HEK293T (cell line): ENCODE results near the gene HDAC9.

Experiments
- CTCF ChIA-PET: fragments of 350-600 bp; formaldehyde crosslinking; extraction: SDS; loops from one replicate; lab custom pipeline; 2021; ENCODE audit warnings: antibody characterized with exemption, inconsistent platforms; lab: Yijun Ruan, JAX
- POLR2A ChIA-PET: fragments of 350-600 bp; formaldehyde crosslinking; extraction: SDS; loops from one replicate; lab custom pipeline; 2020; ENCODE audit warnings: antibody characterized with exemption, inconsistent platforms; lab: Yijun Ruan, JAX
- DNase-seq: peaks from one replicate; pipeline ENCODE4 v3.0.0; 2012; ENCODE audit warnings: mixed read lengths; ENCODE audit errors: extremely low spot score
- ARNT ChIP-seq: fragments of 450-650 bp; IDR thresholded peaks from 2 replicates; pipeline ENCODE4 v1.6.1; 2017; ENCODE audit warnings: mild to moderate bottlenecking
- BHLHE40 ChIP-seq: fragments of 450-650 bp; IDR thresholded peaks from 2 replicates; pipeline ENCODE4 v1.6.1; 2016; ENCODE audit warnings: mild to moderate bottlenecking, moderate library complexity, borderline replicate concordance
- CTBP1 ChIP-seq: fragments of 450-650 bp; IDR thresholded peaks from 2 replicates; pipeline ENCODE4 v1.6.1; 2016; ENCODE audit warnings: borderline replicate concordance
- ELF4 ChIP-seq: fragments of 450-650 bp; IDR thresholded peaks from 2 replicates; pipeline ENCODE4 v1.6.1; 2017; ENCODE audit warnings: antibody characterized with exemption
- FOXA1 ChIP-seq: fragments of 450-650 bp; IDR thresholded peaks from 2 replicates; pipeline ENCODE4 v1.6.1; 2016; ENCODE audit warnings: mild to moderate bottlenecking
- FOXK2 ChIP-seq: fragments of 450-650 bp; IDR thresholded peaks from 2 replicates; pipeline ENCODE4 v1.6.1; 2016; ENCODE audit warnings: mild to moderate bottlenecking
- FOXM1 ChIP-seq: fragments of 450-650 bp; IDR thresholded peaks from 2 replicates; pipeline ENCODE4 v1.6.1; 2017; ENCODE audit warnings: mild to moderate bottlenecking, borderline replicate concordance
- HDGF ChIP-seq: fragments of 450-650 bp; IDR thresholded peaks from 2 replicates; pipeline ENCODE4 v1.6.1; 2017; ENCODE audit warnings: antibody characterized with exemption, borderline replicate concordance
- L3MBTL2 ChIP-seq: fragments of 450-650 bp; conservative IDR thresholded peaks from 2 replicates; pipeline ENCODE4 v1.6.1; 2016; ENCODE audit warnings: mild to moderate bottlenecking
- LEF1 ChIP-seq: fragments of 450-650 bp; IDR thresholded peaks from 2 replicates; pipeline ENCODE4 v1.6.1; 2017; ENCODE audit warnings: mild to moderate bottlenecking, borderline replicate concordance
- NFRKB ChIP-seq: fragments of 450-650 bp; IDR thresholded peaks from 2 replicates; pipeline ENCODE4 v1.6.1; 2016; ENCODE audit warnings: mild to moderate bottlenecking, moderate library complexity
- PKNOX1 ChIP-seq: fragments of 450-650 bp; IDR thresholded peaks from 2 replicates; pipeline ENCODE4 v1.6.1; 2016
- SP1 ChIP-seq: fragments of 450-650 bp; IDR thresholded peaks from 2 replicates; pipeline ENCODE4 v1.6.1; 2017
- SUZ12 ChIP-seq: fragments of 450-650 bp; IDR thresholded peaks from 2 replicates; pipeline ENCODE4 v1.6.1; 2016; ENCODE audit warnings: mild to moderate bottlenecking
- TARDBP ChIP-seq: fragments of 450-650 bp; IDR thresholded peaks from 2 replicates; pipeline ENCODE4 v1.6.1; 2016
- ZNF384 ChIP-seq: fragments of 450-650 bp; IDR thresholded peaks from 2 replicates; pipeline ENCODE4 v1.6.1; 2016

Gene HDAC9

GRCh38 chr7:18614841-18615240 is 119.3 kb downstream of the HDAC9 start:
- ChIA-PET POLR2A (no interaction called here), CTCF (no interaction called here)
- no peak for TF ChIP-seq FOXM1
- no peak for TF ChIP-seq FOXA1
- no peak for TF ChIP-seq SP1
- no peak for TF ChIP-seq ARNT
- TF ChIP-seq PKNOX1, result no peak
- TF ChIP-seq ELF4, result no peak
- TF ChIP-seq BHLHE40, result no peak
- TF ChIP-seq FOXK2, result no peak
- TF ChIP-seq HDGF, result no peak
- TF ChIP-seq NFRKB, result no peak
- no peak for TF ChIP-seq L3MBTL2
- TF ChIP-seq TARDBP, result no peak
- no peak for TF ChIP-seq CTBP1
- TF ChIP-seq ZNF384, result no peak
- DNase-seq, result no peak

GRCh38 chr7:18619311-18619710 is 123.8 kb downstream of the HDAC9 start:
- CTCF ChIA-PET, result no interaction called here
- TF ChIP-seq ZNF384, result no peak
- no peak for TF ChIP-seq HDGF
- no peak for TF ChIP-seq BHLHE40
- TF ChIP-seq NFRKB, result no peak
- TF ChIP-seq FOXA1, result no peak
- no peak for TF ChIP-seq FOXM1
- no peak for TF ChIP-seq L3MBTL2
- no peak for TF ChIP-seq FOXK2
- no peak for TF ChIP-seq TARDBP
- TF ChIP-seq SUZ12, result no peak
- TF ChIP-seq LEF1, result no peak
- no peak for TF ChIP-seq ELF4
- TF ChIP-seq CTBP1, result no peak
- no peak for TF ChIP-seq PKNOX1
- TF ChIP-seq SP1, result no peak
- no peak for DNase-seq
- POLR2A ChIA-PET, result no interaction called here

- CTCF ChIA-PET, result no interaction called here
These were observed 127.8 kb downstream of the HDAC9 start for GRCh38 chr7:18623389-18623788.

GRCh38 chr7:18624459-18624858 is 128.9 kb downstream of the HDAC9 start:
- no peak for DNase-seq
- CTCF ChIA-PET, result interaction anchor here (0.6 kb wide), 1 partner anchor 854 kb away, joined by 3 read pairs; no protein-coding TSS in a partner anchor
- POLR2A ChIA-PET, result no interaction called here
- TF ChIP-seq ARNT (no peak), LEF1 (no peak), FOXK2 (no peak), FOXA1 (no peak)

More at GRCh38 chr7:18623389-18623788, 127.8 kb downstream of the HDAC9 start:
- DNase-seq, result no peak
- POLR2A ChIA-PET, result no interaction called here
- TF ChIP-seq HDGF, result no peak
- no peak for TF ChIP-seq FOXK2
- TF ChIP-seq BHLHE40, result no peak
- no peak for TF ChIP-seq SP1
- TF ChIP-seq ELF4, result no peak
- TF ChIP-seq ARNT, result no peak
- no peak for TF ChIP-seq L3MBTL2

- no peak for DNase-seq
- TF ChIP-seq NFRKB (no peak), ARNT (no peak), HDGF (no peak), FOXM1 (no peak), LEF1 (no peak)
These were observed 130.5 kb downstream of the HDAC9 start for GRCh38 chr7:18626086-18626485.

GRCh38 chr7:18626717-18627116 is 131.2 kb downstream of the HDAC9 start:
- no peak for TF ChIP-seq FOXA1
- TF ChIP-seq NFRKB, result no peak
- no peak for TF ChIP-seq FOXM1
- TF ChIP-seq BHLHE40, result no peak
- no peak for TF ChIP-seq ARNT
- TF ChIP-seq SUZ12, result no peak
- TF ChIP-seq ZNF384, result no peak
- TF ChIP-seq HDGF, result no peak
- TF ChIP-seq LEF1, result no peak
- no peak for TF ChIP-seq FOXK2
- no peak for TF ChIP-seq CTBP1
- no peak for TF ChIP-seq PKNOX1
- no peak for TF ChIP-seq TARDBP
- TF ChIP-seq ELF4, result no peak
- no peak for TF ChIP-seq SP1
- ChIA-PET CTCF (interaction anchor here (1.3 kb wide), 1 partner anchor 18 kb away, joined by 6 read pairs; no protein-coding TSS in a partner anchor), POLR2A (no interaction called here)
- DNase-seq, result no peak

More at GRCh38 chr7:18626086-18626485, 130.5 kb downstream of the HDAC9 start:
- POLR2A ChIA-PET, result no interaction called here
- CTCF ChIA-PET, result interaction anchor here (1.3 kb wide), 1 partner anchor 17 kb away, joined by 6 read pairs; no protein-coding TSS in a partner anchor

GRCh38 chr7:18637516-18637915 is 142.0 kb downstream of the HDAC9 start:
- DNase-seq, result no peak
- TF ChIP-seq CTBP1, result no peak
- CTCF ChIA-PET, result interaction anchor here (0.7 kb wide), 1 partner anchor 131 kb away, joined by 3 read pairs; no protein-coding TSS in a partner anchor
- POLR2A ChIA-PET, result no interaction called here
